K562 (cell line): Measurements from ENCODE around the gene KLHL22. TPM values are rescaled to one million over a fixed set of nuclear protein-coding genes. Genes with fewer than 3 reads are reported as not detected.

Experiments used
- ARNT ChIP-seq, 2 experiments: fragments of 450-650 bp; IDR thresholded peaks; 2 replicates each; pipeline ENCODE4 v1.6.1; 2016; ENCODE audit warnings: mild to moderate bottlenecking in 1 of 2
- BRCA1 ChIP-seq, 2 experiments: fragments of 450-650 bp in 1 of 2; sonication (generic) in 1 of 2; formaldehyde crosslinking in 1 of 2; IDR thresholded peaks; 2 replicates each; pipeline versions ENCODE4 v1.5.0 to v1.6.1; 2017 to 2020; ENCODE audit warnings: mild to moderate bottlenecking in 1 of 2, missing genetic modification reagents in 1 of 2
- CBX5 ChIP-seq: IDR thresholded peaks from 2 replicates; pipeline ENCODE4 v1.6.1; 2014; ENCODE audit warnings: low read depth, borderline replicate concordance
- ESRRA ChIP-seq: fragments of 450-650 bp; IDR thresholded peaks from 2 replicates; pipeline ENCODE4 v1.6.1; 2014; ENCODE audit warnings: low read depth, mild to moderate bottlenecking, moderate library complexity, borderline replicate concordance
- GATA2 ChIP-seq: sonication (generic); formaldehyde crosslinking; IDR thresholded peaks from 2 replicates; pipeline ENCODE4 v1.4.0; 2020; ENCODE audit warnings: mild to moderate bottlenecking, missing genetic modification reagents
- HMGN3 ChIP-seq: IDR thresholded peaks from 2 replicates; pipeline ENCODE4 v1.6.1; 2011; ENCODE audit warnings: borderline replicate concordance, low read depth, mild to moderate bottlenecking, mixed read lengths, low read length; ENCODE audit not compliant: insufficient read length; ENCODE audit errors: extremely low read depth
- JUN ChIP-seq, 2 experiments: sonication (generic) in 1 of 2; formaldehyde crosslinking in 1 of 2; IDR thresholded peaks; 2 replicates each; pipeline versions ENCODE4 v1.6.1 to v1.8.0; 2012 to 2022; ENCODE audit warnings: borderline replicate concordance in 2 of 2, mild to moderate bottlenecking in 2 of 2, improper control_type of control experiment in 1 of 2, low read depth in 1 of 2, low read length in 1 of 2, missing genetic modification reagents in 1 of 2
- MAFF ChIP-seq: IDR thresholded peaks from 2 replicates; pipeline ENCODE4 v1.6.1; 2012; ENCODE audit warnings: low read length, improper control_type of control experiment
- MXI1 ChIP-seq: IDR thresholded peaks from 2 replicates; pipeline ENCODE4 v1.6.1; 2011; ENCODE audit warnings: low read depth, mild to moderate bottlenecking, improper control_type of control experiment, low read length
- NBN ChIP-seq: fragments of 450-650 bp; IDR thresholded peaks from 2 replicates; pipeline ENCODE4 v1.6.1; 2016; ENCODE audit warnings: low read depth, mild to moderate bottlenecking
- POLR2A ChIP-seq: fragments of 450-650 bp; conservative IDR thresholded peaks from 2 replicates; pipeline ENCODE4 v1.6.1; 2016
- RCOR1 ChIP-seq, 2 experiments: IDR thresholded peaks; 2 replicates each; pipeline ENCODE4 v1.6.1; 2012; ENCODE audit warnings: low read depth in 2 of 2, low read length in 2 of 2, borderline replicate concordance in 1 of 2, improper control_type of control experiment in 1 of 2
- RERE ChIP-seq: sonication (generic); formaldehyde crosslinking; IDR thresholded peaks from 2 replicates; pipeline ENCODE4 v1.8.0; 2023; ENCODE audit warnings: missing genetic modification reagents, mild to moderate bottlenecking, borderline replicate concordance
- ZBTB17 ChIP-seq: fragments of 450-650 bp; formaldehyde crosslinking; IDR thresholded peaks from 2 replicates; pipeline ENCODE4 v1.4.0; 2020; ENCODE audit warnings: mild to moderate bottlenecking
- ZNF184 ChIP-seq: sonication (generic); formaldehyde crosslinking; IDR thresholded peaks from 2 replicates; pipeline ENCODE4 v1.5.0; 2020; ENCODE audit warnings: missing genetic modification reagents
- ZNF561 ChIP-seq: fragments of 450-650 bp; formaldehyde crosslinking; conservative IDR thresholded peaks from 2 replicates; pipeline ENCODE4 v1.4.0; 2020; ENCODE audit warnings: mild to moderate bottlenecking, moderate library complexity
- polyA plus RNA-seq, 8 experiments: library from polyadenylated mRNA; depleted of rRNA in 4 of 8; stranded (reverse) in 5 of 8; unstranded in 3 of 8; fragments of >200 nt; fragmentation: Nextera tagmentation in 2 of 8; fragmentation: Illumina TruSeq in 1 of 8; extraction: Ambion mirVana in 2 of 8; extraction: Trizol in 1 of 8; gene quantifications; 2 replicates each; pipeline versions ENCODE4 v1.2.1 to v1.2.3, GENCODE V29; 2011 to 2014; ENCODE audit warnings: inconsistent platforms in 1 of 8, missing spikeins in 1 of 8
- total RNA-seq, 7 experiments: library from RNA; depleted of rRNA in 6 of 7; stranded (reverse); fragments of >200 nt in 6 of 7; fragmentation: Illumina TruSeq in 2 of 7; extraction: Trizol in 2 of 7; gene quantifications; 2 replicates each; pipeline versions ENCODE4 v1.2.1 to v1.2.3, GENCODE V29; 2011 to 2021; ENCODE audit warnings: low replicate concordance in 1 of 7
- TF ChIP-seq, protein P1 (sequence below): sonication (generic); formaldehyde crosslinking; IDR thresholded peaks from 2 replicates; pipeline ENCODE4 v1.8.0; 2022; ENCODE audit warnings: mild to moderate bottlenecking, missing genetic modification reagents
- TF ChIP-seq, protein P2 (sequence below): IDR thresholded peaks from 2 replicates; pipeline ENCODE4 v1.6.1; 2016; ENCODE audit warnings: missing genetic modification characterization, missing compliant biosample characterization

KLHL22 gene
- total and polyA plus RNA-seq, 9 of the 15 experiments (the other 6 are each of a cell fraction or from before 2014, with no cell fraction given): 1.3 to 25.6 (median 15.2) TPM

DNA sequence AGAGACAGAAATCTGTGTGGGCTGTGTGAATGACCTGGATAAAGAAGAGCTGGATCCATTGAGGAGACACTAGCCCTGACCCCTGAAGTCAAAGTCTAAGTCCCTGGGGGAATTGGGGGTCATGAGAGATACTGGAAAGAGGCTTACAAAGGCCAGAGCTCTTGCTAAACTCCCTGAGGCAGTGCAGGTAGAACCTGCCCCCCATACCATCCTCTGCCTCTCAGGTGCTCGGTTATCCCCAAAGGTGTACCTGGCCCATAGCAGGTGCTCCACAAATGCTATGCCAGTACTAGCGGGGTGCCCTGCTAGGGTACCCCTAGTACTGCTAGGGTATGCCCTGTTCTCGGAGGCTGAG lies 38.9 kb downstream of the KLHL22 start (continued):
- TF ChIP-seq BRCA1 (IDR thresholded peaks at IDR 0.05) (no peak), BRCA1 (CRISPR knock-in tag; IDR thresholded peaks at IDR 0.05) (no peak), HMGN3 (no peak), ZBTB17 (no peak), ZNF184 (no peak), ESRRA (no peak), RERE (CRISPR knock-in tag) (no peak), NBN (no peak), ZNF561 (no peak), MXI1 (no peak), ARNT (IDR thresholded peaks at IDR 0.05) (no peak), GATA2 (CRISPR knock-in tag) (no peak), RCOR1 (IDR thresholded peaks at IDR 0.05; ENCODE audit: borderline replicate concordance in 1 of 2, low read depth in 2 of 2, low read length in 2 of 2) (no peak), POLR2A (no peak), JUN (IDR thresholded peaks at IDR 0.05; ENCODE audit: borderline replicate concordance, low read depth, low read length) (no peak), JUN (CRISPR knock-in tag; IDR thresholded peaks at IDR 0.05; ENCODE audit: borderline replicate concordance) (0 out of 2 replicates have a peak, but pooled peaks have one; percentile 0), CBX5 (no peak), MAFF (no peak)
- TF ChIP-seq, protein P1, sequence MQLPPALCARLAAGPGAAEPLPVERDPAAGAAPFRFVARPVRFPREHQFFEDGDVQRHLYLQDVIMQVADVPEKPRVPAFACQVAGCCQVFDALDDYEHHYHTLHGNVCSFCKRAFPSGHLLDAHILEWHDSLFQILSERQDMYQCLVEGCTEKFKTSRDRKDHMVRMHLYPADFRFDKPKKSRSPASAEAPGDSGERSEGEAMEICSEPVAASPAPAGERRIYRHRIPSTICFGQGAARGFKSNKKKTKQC (CRISPR knock-in tag): peak; percentile 1; the same call in 1 of the 2 replicates
- TF ChIP-seq, protein P2, sequence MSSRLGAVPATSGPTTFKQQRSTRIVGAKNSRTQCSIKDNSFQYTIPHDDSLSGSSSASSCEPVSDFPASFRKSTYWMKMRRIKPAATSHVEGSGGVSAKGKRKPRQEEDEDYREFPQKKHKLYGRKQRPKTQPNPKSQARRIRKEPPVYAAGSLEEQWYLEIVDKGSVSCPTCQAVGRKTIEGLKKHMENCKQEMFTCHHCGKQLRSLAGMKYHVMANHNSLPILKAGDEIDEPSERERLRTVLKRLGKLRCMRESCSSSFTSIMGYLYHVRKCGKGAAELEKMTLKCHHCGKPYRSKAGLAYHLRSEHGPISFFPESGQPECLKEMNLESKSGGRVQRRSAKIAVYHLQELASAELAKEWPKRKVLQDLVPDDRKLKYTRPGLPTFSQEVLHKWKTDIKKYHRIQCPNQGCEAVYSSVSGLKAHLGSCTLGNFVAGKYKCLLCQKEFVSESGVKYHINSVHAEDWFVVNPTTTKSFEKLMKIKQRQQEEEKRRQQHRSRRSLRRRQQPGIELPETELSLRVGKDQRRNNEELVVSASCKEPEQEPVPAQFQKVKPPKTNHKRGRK: no peak
